ENCODE results near the gene ZNF107. TPM values are rescaled to one million over a fixed set of nuclear protein-coding genes. Genes with fewer than 3 reads are reported as not detected.
A peak's percentile ranks its signal among the peaks of the same experiment; 100 is the strongest.
"Not testable (repeated sequence)": the region's sequence is repeated elsewhere in the genome, so short reads cannot be mapped to it uniquely, and the experiment has no call there.

Gene ZNF107
- total RNA-seq, 1 donor from 2014 or later: 13.3 TPM

DNA sequence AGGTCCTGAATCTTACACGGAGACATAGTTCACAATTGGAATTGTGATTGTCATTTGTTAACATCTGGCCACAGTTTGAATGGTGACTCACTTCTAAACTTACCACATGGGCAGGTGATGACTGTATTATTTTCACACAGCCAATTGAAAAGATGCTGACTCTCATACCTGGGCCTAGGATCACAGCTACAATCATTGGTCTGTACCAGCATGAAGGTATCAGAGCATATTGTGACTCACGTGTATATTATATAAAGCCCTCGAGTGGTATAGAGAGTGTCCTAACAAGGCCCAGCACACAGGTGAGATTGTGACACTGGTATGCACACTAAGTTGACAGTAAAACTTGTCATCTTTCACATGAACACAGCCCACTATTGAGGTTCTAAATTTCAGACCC lies 9.4 kb upstream of the ZNF107 start:
- DNase-seq: no peak
- Mint-ChIP-seq H3K4me1 (no peaks in the 10 kb centered on the region), H3K27ac (no peak overlapping the region), H3K9me3 (peaks cover 20% of the 10 kb centered on the region), H3K4me3 (no peak overlapping the region), H3K27me3 (no peaks in the 10 kb centered on the region), H3K36me3 (ENCODE audit: low read depth) (no peaks in the 10 kb centered on the region)
- intact Hi-C loops (cut with micrococcal nuclease): no loop called here

DNA sequence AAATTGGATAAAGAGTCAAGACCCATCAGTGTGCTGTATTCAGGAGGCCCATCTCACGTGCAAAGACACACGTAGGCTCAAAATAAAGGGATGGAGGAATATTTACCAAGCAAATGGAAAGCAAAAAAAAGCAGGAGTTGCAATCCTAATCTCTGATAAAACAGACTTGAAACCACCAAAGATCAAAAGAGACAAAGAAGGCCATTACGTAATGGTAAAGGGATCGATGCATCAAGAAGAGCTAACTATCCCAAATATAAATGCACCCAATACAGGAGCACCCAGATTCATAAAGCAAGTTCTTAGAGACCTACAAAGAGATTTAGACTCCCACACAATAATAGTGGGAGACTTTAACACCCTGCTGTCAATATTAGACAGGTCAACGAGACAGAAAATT lies 3.8 kb upstream of the ZNF107 start:
- not testable (repeated sequence) for H3K27me3 Mint-ChIP-seq; H3K4me1 Mint-ChIP-seq; H3K4me3 Mint-ChIP-seq; H3K27ac Mint-ChIP-seq; H3K36me3 Mint-ChIP-seq (ENCODE audit: low read depth); DNase-seq
- intact Hi-C loops (cut with micrococcal nuclease): loop anchor here (10.0 kb wide), 3 partner anchors 343 to 737 kb away; partner anchors contain the start of genes ERV3-1 and ZNF92
- H3K9me3 Mint-ChIP-seq: peaks cover 11% of the 10 kb centered on the region

DNA sequence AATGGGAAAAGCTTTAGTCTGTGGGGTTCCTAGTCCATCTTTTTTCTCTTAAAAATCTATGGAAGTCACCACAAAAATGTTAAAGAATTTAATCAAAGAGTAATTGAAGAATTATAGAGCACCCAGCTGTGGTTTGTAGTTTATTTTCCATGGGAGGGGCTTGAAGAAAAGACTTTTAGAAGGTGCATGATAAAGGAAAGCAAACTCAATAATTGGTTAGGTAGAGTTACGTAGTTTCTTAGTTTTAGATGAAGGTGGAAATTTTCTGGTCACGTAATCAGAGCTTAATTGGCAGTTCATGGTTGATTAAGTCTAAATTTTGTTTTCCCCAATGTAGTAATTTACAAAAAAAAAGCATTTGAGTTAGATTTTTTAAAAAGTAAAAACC lies 724 bp downstream of the ZNF107 start:
- Mint-ChIP-seq H3K36me3 (ENCODE audit: low read depth) (peaks cover 44% of the 10 kb centered on the region), H3K9me3 (peaks cover 18% of the 10 kb centered on the region), H3K4me1 (peaks cover 17% of the 10 kb centered on the region), H3K4me3 (peak overlapping the region; percentile 97), H3K27me3 (no peaks in the 10 kb centered on the region), H3K27ac (peak overlapping the region; percentile 97)
- no peak for DNase-seq
- intact Hi-C loops (cut with micrococcal nuclease): loop anchor here (1.0 to 10.0 kb wide), 8 partner anchors 103 to 742 kb away; partner anchors contain the start of genes ERV3-1, ZNF138, ZNF273 and ZNF680

DNA sequence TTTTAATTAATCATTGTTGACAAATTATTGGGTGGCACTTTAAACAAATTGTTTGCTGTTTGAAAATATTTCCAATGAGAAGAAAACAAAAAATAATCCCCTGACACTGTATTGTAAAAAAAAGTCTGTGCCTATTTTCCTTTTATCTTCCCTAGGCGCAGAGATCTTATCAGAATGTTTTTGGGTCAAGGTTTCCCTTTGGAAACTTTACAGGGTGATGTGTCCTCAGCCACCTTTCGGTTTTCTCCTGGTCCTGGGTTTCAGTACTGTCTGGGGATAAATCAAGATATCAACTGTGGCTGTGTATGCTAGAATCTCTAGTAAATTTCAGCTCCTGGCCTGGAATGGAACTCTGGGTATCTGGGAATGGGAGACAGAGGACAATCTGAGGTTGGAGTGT lies 1.4 kb downstream of the ZNF107 start:
- Mint-ChIP-seq H3K27ac (no peak overlapping the region), H3K4me1 (peaks cover 17% of the 10 kb centered on the region), H3K27me3 (no peaks in the 10 kb centered on the region), H3K9me3 (peaks cover 17% of the 10 kb centered on the region), H3K4me3 (peak overlapping the region; percentile 97), H3K36me3 (ENCODE audit: low read depth) (peaks cover 48% of the 10 kb centered on the region)
- DNase-seq: no peak
- intact Hi-C loops (cut with micrococcal nuclease): loop anchor here (2.0 to 10.0 kb wide), 6 partner anchors 235 to 743 kb away; partner anchors contain the start of genes ERV3-1, ZNF273 and ZNF92

DNA sequence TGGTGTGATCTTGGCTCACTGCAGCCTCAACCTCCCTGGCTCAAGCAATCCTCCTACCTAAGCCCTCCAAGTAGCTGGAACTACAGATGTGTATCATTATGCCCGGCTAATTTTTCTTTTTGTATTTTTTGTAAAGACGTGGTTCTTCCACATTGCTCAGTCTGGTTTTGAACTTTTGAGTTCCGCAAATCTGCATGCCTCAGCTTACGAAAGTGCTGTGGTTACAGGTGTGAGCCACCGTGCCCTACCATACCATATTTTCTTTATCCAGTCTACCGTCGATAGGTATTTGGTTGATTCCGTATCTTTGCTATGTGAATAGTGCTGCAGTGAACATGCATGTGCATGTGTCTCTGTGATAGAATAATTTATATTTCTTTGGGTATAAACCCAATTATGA lies 6.5 kb downstream of the ZNF107 start:
- H3K4me1 Mint-ChIP-seq: peaks cover 12% of the 10 kb centered on the region
- no peak for DNase-seq
- H3K27ac Mint-ChIP-seq: no peak overlapping the region
- intact Hi-C loops (cut with micrococcal nuclease): no loop called here
- peaks cover 41% of the 10 kb centered on the region for H3K9me3 Mint-ChIP-seq
- H3K27me3 Mint-ChIP-seq: no peaks in the 10 kb centered on the region
- H3K36me3 Mint-ChIP-seq (ENCODE audit: low read depth): peaks cover 87% of the 10 kb centered on the region
- no peak overlapping the region for H3K4me3 Mint-ChIP-seq

DNA sequence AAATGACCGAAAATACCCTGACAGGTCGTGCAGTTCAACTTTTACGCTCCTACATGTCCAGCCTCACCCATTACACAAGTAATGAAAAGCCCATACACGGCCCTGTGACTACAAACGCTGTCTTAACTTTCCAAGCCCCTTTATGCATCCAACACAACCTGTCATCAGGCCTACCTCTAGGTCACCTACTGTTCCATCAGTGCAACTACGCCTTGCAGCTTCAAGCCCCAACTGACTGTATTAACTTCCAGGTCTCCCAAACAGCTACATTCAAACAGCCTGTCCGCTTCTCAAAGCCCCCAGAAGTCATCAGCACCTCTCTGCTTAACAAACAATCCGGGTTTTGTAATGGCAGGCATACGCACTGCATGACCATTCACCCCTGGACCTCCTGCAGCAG lies 19.2 kb downstream of the ZNF107 start:
- H3K4me1 Mint-ChIP-seq: peaks cover 10% of the 10 kb centered on the region
- H3K36me3 Mint-ChIP-seq (ENCODE audit: low read depth): peaks cover 22% of the 10 kb centered on the region
- H3K27me3 Mint-ChIP-seq: no peaks in the 10 kb centered on the region
- H3K4me3 Mint-ChIP-seq: no peak overlapping the region
- intact Hi-C loops (cut with micrococcal nuclease): no loop called here
- H3K9me3 Mint-ChIP-seq: peaks cover 37% of the 10 kb centered on the region
- no peak overlapping the region for H3K27ac Mint-ChIP-seq
- DNase-seq: peak; percentile 28

DNA sequence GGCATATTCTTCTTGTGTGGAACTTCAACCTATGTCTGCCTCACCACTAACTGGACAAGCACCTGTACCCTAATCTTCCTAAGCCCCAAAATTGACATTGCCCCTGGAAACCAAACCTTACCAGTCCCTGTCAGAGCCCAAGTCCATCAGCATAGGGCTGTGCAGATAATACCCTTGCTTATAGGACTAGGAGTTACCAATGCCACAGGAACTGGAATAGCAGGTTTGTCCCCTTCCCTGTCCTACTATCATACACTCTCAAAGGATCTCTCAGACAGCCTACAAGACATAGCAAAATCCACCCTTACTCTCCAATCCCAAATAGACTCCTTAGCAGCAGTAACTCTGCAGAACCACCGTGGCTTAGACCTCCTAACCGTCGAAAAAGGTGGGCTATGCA lies 19.8 kb downstream of the ZNF107 start:
- peaks cover 36% of the 10 kb centered on the region for H3K9me3 Mint-ChIP-seq
- intact Hi-C loops (cut with micrococcal nuclease): no loop called here

DNA sequence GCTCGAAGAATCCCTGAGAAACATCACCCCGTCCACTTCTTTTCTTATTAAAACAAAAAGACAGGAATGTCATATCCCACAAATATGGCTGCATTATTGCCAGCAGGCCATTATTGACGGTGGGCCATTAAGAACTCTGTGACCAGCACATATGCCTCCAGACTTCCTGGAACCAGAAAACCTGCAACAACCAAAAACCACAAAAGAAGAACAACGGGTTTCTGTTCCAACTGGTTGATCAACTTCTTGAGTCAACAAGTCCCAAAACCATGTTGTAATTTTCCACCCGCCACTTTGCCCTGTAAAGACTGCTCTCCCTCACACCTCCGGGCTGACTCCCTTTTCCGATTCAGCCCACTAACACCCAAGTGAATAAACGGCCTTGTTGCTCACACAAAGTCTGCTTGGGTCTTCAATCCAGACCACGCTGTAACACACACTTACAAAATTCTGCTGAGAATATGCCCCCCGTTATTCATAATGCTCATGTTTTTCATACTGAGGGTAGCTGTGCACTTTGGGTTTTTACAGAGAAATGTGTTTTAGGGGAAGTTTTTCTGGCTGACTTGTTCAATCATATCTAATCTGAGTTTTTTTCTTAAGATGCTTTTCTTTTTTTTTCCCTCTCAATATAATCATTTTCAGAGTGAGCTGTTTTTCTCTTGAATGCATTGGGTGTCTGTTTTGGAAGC lies 20.7 kb downstream of the ZNF107 start:
- DNase-seq: peak; percentile 41
- Mint-ChIP-seq H3K36me3 (ENCODE audit: low read depth) (peaks cover 35% of the 10 kb centered on the region), H3K27me3 (no peaks in the 10 kb centered on the region), H3K27ac (peak overlapping the region; percentile 48), H3K4me1 (peaks cover 10% of the 10 kb centered on the region), H3K4me3 (no peak overlapping the region), H3K9me3 (peaks cover 36% of the 10 kb centered on the region)
- intact Hi-C loops (cut with micrococcal nuclease): no loop called here

More for the DNA sequence above, 19.8 kb downstream of the ZNF107 start:
- no peak overlapping the region for H3K27ac Mint-ChIP-seq
- DNase-seq: peak; percentile 34
- peaks cover 10% of the 10 kb centered on the region for H3K4me1 Mint-ChIP-seq
- H3K4me3 Mint-ChIP-seq: no peak overlapping the region
- peaks cover 27% of the 10 kb centered on the region for H3K36me3 Mint-ChIP-seq (ENCODE audit: low read depth)
- H3K27me3 Mint-ChIP-seq: no peaks in the 10 kb centered on the region

DNA sequence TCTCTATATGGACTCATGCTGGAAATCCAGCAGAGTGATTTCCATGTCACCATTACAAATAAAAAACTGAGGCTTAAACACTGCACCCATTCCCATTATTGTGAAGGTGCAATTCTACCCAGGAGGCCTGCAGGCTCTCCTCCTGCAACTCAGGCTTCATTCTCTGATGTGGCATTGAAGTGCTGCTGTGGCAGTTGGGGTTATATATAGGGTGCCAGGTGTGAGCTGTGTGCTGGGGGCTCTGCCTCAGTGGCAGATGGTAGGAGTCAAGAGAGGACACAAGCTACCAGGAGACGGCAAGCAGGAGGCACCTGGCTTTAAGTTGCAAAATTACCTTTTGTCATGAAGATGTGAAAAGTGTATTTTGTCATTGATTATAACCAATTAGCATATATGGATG lies 21.3 kb downstream of the ZNF107 start:
- no peak overlapping the region for H3K4me3 Mint-ChIP-seq
- peaks cover 40% of the 10 kb centered on the region for H3K9me3 Mint-ChIP-seq
- peaks cover 41% of the 10 kb centered on the region for H3K36me3 Mint-ChIP-seq (ENCODE audit: low read depth)
- DNase-seq: no peak
- no peaks in the 10 kb centered on the region for H3K27me3 Mint-ChIP-seq
- peaks cover 10% of the 10 kb centered on the region for H3K4me1 Mint-ChIP-seq
- no peak overlapping the region for H3K27ac Mint-ChIP-seq
- intact Hi-C loops (cut with micrococcal nuclease): no loop called here

DNA sequence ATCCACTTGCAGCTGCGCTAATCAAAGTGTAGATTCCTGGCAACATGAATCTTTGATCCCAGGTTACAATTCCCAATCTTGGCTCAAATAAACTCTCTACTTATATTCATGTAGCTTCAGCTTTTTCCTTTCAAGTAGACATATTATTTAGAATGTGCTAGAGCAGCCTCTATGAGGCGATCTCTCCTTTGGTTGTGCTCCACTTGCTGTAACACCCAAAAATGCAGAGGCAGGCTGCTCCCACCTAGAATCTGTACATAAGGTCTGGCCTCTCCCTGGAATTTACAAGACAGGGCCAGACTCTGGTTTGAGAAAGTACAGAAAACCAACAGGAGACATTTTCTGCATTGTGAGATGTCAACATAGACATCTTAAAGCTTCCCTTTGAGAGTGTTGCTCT lies 23.1 kb downstream of the ZNF107 start:
- H3K9me3 Mint-ChIP-seq: peaks cover 42% of the 10 kb centered on the region
- no peak for DNase-seq
- intact Hi-C loops (cut with micrococcal nuclease): no loop called here
- H3K4me3 Mint-ChIP-seq: no peak overlapping the region
- H3K27ac Mint-ChIP-seq: no peak overlapping the region
- peaks cover 10% of the 10 kb centered on the region for H3K4me1 Mint-ChIP-seq
- H3K36me3 Mint-ChIP-seq (ENCODE audit: low read depth): peaks cover 52% of the 10 kb centered on the region
- H3K27me3 Mint-ChIP-seq: no peaks in the 10 kb centered on the region

DNA sequence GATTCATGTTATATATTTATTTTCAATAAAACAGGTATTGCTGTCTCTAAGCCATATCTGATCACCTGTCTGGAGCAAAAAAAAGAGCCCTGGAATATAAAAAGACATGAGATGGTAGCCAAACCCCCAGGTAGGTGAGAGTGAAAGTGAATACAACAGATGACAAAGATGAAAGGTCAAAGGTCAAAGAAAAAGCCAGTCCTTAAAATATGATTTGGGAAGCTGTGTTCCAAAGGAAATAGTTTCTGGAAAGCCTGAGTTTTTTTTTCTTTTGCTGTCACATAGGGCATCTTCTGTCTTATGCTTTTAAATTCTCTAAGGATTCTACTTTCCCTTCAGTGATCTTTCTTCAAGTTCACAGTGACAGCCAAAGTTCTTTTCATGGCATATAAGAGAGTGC lies 25.9 kb downstream of the ZNF107 start:
- DNase-seq: no peak
- intact Hi-C loops (cut with micrococcal nuclease): no loop called here
- Mint-ChIP-seq H3K27me3 (no peaks in the 10 kb centered on the region), H3K4me3 (no peak overlapping the region), H3K4me1 (no peaks in the 10 kb centered on the region), H3K27ac (no peak overlapping the region), H3K9me3 (peaks cover 16% of the 10 kb centered on the region), H3K36me3 (ENCODE audit: low read depth) (peaks cover 76% of the 10 kb centered on the region)

DNA sequence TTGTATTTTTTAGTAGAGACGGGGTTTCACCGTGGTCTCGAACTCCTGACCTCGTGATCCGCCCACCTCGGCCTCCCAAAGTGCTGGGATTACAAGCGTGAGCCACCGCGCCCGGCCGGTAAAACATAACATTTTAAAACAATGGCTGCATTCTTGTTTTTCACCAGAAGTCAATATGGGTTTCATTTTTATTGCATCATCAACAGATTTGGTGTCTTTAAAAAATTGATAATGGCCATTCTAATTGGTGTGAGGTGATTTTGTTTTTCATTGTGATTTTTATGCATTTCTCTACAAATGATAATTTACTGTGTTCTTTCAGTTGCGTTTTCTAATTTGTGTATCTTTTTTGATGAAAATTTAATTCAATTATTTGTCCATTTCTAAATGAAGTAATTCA lies 31.9 kb downstream of the ZNF107 start:
- H3K4me1 Mint-ChIP-seq; intact Hi-C loops (cut with micrococcal nuclease); H3K27me3 Mint-ChIP-seq; H3K9me3 Mint-ChIP-seq; DNase-seq; H3K4me3 Mint-ChIP-seq; H3K27ac Mint-ChIP-seq: not testable (repeated sequence)
- peaks cover 67% of the 10 kb centered on the region for H3K36me3 Mint-ChIP-seq (ENCODE audit: low read depth)

DNA sequence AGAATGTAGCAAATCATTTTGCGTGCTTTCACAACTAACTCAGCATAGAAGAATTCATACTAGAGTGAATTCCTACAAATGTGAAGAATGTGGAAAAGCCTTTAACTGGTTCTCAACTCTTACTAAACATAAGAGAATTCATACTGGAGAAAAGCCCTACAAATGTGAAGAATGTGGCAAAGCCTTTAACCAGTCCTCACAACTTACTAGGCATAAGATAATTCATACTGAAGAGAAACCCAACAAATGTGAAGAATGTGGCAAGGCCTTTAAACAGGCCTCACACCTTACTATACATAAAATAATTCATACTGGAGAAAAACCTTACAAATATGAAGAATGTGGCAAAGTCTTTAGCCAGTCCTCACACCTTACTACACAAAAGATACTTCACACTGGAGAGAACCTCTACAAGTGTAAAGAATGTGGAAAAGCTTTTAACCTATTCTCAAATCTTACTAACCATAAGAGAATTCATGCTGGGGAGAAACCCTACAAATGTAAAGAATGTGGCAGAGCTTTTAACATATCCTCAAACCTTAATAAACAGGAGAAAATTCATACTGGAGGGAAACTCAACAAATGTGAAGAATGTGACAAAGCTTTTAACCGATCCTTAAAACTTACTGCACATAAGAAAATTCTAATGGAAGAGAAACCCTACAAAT lies 40.8 kb downstream of the ZNF107 start:
- Mint-ChIP-seq H3K4me1 (no peaks in the 10 kb centered on the region), H3K27me3 (no peaks in the 10 kb centered on the region), H3K27ac (no peak overlapping the region), H3K36me3 (ENCODE audit: low read depth) (peaks cover 44% of the 10 kb centered on the region), H3K4me3 (no peak overlapping the region), H3K9me3 (peaks cover 11% of the 10 kb centered on the region)
- DNase-seq: no peak
- intact Hi-C loops (cut with micrococcal nuclease): no loop called here

DNA sequence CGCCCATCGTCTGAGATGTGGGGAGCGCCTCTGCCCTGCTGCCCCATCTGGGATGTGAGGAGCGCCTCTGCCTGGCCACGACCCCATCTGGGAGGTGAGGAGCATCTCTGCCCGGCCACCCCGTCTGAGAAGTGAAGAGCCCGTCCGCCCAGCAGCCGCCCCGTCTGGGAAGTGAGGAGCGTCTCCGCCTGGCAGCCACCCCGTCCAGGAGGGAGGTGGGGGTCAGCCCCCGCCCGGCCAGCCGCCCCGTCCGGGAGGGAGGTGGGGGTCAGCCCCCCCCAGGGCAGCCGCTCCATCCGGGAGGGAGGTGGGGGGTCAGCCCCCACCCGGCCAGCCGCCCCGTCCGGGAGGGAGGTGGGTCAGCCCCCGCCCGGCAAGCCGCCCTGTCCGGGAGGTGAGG lies 52.0 kb downstream of the ZNF107 start:
- H3K27ac Mint-ChIP-seq; H3K36me3 Mint-ChIP-seq (ENCODE audit: low read depth); H3K27me3 Mint-ChIP-seq; H3K4me3 Mint-ChIP-seq; H3K9me3 Mint-ChIP-seq; intact Hi-C loops (cut with micrococcal nuclease); H3K4me1 Mint-ChIP-seq: not testable (repeated sequence)
- DNase-seq: peak; percentile 18
